GM18502 (cell line): ENCODE measurements around the gene ITIH5.
"Not testable (repeated sequence)": the region's sequence is repeated elsewhere in the genome, so short reads cannot be mapped to it uniquely, and the experiment has no call there.

Experiments
- ATAC-seq: cut with Tn5 transposase; IDR thresholded peaks from one replicate; pipeline ENCODE4 v1.9.1; 2021; ENCODE audit warnings: mild to moderate bottlenecking; ENCODE audit not compliant: unreplicated experiment, poor library complexity

Gene ITIH5

DNA sequence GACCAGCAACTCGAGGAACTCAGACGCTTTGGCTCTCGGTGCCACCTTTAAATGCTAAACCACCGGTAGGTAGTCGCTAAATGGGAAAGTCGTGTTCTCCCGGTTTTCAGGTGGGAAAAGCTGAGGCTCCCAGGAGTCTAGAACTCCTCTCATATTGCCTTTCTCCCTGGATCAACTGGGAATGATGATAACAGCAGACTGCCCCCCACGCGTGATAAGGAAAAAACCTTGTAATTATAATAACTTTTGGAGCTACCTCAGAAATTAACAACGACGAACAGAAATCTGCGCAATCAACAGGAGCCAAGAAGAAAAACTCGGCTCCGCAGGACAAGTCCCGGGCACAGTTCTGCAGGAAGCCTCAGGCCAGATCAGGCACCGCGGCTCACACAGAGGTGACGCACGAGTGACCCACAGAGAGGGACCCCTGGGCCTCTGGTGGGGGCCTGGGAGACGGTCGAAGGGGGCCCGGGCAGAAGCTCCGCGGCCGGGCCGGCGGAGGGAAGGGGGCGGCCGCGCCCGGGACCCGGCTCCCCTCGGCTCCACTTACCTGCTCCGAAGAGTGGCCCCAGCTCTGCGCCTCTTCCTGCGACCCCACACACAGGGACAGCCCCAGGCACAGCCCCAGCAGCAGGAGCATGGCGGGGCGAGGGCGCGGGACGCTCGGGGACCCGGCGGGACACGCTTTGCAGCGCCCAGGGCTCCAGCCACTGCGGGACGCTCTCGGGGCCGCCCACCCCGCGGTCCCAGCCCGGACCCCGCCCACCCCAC lies at the start of gene ITIH5:
Gene ITIH5, minus strand, starts transcription at position 714 of the 771 bp plus-strand sequence. Its CDS starts 74 bp downstream, at position 640.
- ATAC-seq: no peak

DNA sequence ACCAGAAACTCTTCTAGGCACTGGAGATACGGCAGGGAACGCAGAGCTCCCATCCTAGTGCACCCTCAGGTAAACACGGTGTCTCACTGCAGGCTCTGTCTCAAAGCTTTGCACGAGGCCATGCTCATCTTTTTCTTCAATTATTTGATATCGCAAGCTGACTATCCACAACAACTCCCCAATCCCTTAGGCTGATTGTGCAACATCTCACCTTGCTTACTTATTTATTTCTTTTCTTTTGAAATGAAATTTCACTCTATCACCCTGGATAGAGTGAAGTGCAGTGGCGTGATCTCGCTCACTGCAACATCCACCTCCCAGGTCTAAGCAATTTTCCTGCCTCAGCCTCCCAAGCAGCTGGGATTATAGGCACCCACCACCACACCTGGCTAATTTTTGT lies 48.7 kb upstream of the ITIH5 start:
- no peak for ATAC-seq

DNA sequence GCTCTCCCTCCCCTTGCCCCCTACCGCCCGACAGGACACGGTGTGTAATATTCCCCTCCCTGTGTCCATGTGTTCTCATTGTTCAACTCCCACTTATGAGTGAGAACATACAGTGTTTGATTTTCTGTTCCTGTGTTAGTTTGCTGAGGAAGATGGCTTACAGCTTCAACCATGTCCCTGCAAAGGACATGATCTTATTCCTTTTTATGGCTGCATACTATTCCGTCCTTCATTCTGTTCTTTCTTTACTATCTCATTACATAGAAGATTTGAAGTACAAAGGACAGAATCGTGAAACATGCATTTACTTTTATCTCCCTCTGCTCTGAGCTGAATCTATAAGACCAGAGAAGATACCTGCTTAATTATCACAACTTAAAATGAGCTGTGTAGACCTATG lies 44.3 kb upstream of the ITIH5 start:
- not testable (repeated sequence) for ATAC-seq

DNA sequence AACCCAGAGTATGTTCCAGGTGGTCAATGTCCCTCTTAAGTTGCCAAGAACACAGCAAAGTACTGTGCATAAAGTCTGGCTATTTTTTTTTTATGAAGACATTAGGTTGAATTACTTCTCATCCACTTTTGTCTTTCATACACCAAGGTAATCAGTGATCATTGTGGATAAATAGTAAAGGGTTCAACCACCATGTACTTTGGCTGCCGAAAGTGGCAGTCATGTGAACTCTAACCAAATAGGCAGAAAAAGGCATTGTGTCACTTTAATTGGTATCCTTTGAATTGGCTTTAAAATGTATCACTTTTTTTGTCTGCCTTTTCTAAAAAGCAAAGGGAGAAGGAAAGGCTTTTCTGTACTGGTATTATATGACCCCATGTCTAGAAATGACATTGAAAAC lies 43.7 kb upstream of the ITIH5 start:
- ATAC-seq: no peak

DNA sequence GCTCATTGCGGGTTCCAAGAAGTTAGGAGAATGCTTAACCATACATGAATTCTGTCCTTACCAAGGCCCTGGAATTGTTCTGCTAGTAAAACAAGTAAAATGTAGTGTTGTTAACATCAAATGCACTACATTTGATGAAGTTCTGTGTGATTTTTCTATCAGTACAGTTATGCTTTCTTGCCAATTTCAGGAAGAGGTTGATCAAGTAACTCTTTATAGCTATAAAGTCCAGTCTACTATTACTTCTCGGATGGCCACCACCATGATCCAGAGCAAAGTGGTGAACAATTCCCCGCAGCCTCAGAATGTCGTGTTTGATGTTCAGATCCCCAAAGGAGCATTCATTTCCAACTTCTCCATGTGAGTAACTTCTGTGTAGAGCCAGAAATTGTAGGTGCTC lies 42.1 kb upstream of the ITIH5 start:
- ATAC-seq: no peak

DNA sequence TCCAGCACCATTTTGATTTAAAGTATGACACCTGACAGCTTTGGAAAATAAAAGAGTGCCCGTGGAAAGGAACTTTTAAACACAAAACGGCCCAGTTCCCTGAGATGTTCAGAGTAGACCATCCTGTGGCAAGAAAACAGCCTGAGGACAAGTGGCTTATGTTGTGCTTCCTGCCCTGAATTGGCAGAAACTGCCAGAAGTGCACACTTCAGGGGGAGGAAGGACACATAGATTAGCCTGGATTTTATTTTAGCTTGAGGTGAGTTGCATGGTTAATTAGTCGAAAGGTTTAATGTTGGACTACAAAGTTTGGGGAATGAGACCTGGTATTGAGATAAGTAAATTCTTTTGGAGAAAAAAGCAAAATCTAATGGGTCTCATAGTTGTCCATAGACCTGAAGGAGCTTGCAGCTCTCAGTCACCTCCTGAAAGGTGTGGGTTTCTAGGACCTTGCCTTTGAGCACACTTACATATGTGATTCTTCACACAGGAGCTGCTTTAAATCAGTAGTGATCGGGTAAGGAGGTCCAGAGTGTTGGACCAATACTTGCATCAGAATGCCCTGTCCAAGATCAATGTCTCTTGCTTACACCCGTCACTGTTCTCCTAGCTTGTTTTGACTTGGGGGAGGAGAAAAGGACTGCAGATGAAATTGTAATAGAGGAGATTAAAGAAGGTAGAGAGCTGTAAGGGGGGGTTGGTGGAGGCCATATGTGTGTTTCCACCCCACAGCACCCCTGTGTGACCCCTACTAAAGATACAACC lies 41.3 kb upstream of the ITIH5 start:
- ATAC-seq: no peak

DNA sequence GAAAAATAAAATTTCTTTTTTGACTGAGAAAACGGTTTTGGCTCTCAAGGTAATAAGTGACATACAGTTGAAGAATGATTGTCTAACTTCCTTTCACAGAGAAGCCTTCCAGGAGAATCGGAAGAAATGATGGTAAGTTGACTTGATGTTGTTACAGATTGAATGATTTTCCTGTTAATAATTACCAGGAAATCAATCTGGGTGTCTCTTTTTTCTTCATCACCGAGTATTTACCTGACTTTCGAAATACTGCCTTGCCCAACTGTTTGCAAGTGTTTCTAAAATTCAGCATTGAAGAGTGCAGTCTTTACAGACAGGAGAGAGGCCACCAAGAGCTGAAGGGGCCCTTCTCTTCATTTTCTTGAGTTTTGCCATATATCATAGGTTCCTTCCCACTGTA lies 40.3 kb upstream of the ITIH5 start:
- no peak for ATAC-seq

DNA sequence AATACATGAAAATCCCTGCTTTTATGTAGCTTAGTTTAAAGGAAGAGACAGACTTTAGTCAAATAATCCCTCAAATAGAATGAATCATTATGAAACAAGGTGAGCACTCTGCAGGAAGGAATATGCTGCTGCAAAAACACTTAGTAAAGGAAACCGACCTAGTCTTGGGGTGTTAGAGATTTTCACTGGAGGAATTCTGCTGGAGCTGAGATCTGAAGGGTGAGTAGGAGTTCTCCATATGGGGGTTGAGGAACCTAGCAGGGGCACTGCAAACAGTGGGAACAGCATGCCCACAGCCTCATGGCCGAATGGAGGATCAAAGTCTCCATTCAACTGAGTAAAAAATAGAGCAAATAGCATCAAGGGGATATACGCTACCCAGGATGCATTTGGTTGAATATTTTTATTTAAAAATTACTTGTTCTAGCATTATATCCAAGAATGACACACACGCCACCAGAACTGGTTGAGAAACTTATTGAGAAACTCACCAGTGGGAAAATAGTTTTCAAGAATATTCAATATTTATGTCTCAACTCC lies 39.8 kb upstream of the ITIH5 start:
- no peak for ATAC-seq

DNA sequence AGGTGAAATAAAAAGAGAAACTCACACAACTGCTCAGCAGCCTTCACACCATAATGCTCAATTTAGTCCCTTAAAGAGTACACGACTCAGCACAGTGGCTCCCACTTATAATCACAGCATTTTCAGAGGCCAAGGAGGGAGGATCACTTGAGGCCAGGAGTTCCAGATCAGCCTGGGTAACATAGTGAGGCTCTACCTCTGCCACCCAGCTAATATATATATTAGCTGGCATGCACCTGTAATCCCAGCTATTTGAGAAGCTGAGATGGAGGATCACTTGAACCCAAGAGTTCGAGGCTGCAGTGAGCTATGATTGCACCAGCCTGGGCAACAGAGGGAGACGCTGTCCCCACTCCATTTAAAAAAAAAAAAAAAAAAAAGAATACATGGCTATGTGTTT lies 38.6 kb upstream of the ITIH5 start:
- ATAC-seq: no peak

DNA sequence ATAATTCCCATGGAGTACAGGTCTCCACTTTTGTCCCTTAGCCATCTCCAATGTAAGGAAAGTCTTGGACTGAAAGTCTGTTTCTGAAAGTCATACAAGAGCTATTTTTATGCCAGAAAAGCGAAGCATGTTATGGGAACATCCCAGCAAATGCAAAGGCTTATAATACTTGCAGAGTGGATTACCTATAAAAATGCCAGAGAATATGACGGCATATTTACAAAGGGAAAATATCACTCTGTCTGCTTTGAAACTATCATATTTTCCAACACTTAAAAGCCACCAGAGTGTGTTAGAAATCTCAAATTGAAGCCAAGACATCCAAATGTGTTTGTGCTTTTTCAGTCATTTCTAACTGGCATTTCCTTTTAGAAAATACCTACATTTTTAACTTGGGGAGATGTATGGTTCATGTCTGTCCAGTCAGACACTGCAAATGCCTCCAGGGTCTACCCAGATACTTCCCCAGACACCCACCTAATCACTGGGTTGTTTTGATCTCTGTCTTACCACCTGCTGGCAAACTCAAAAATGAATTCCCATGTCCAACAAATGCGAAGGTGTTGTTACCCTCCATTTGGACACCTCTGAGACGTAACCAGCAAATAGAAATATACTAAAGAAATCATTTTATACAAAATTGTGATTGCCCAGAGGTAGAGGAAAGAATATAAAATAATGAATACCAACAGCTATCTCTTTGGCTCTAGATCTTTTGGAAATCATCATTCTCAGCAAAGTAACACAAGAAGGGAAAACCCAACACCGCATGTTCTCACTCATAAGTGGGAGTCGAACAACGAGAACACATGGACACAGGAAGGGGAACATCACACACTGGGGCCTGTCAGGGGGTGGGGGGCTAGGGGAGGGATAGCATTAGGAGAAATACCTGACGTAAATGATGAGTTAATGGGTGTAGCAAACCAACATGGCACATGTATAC lies 37.6 kb upstream of the ITIH5 start:
- no peak for ATAC-seq

DNA sequence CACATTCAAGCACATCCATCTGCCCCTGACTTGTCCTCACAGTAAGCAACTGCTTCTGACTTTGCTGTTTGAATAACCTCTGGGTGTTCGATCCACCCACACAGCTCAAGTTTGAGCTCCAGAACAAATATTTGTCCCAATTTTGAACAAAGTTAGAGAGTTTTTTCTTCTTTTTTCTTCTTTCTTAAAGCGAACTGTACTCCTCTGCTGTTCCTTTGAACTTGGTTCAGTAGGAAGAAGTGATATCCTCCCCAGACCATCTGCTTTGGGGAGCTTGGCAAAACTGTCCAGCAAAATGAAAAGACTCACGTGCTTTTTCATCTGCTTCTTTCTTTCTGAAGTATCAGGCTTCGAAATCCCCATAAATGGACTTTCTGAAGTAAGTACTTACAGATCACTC lies 36.4 kb upstream of the ITIH5 start, which contains the start of gene ITIH2:
Gene ITIH2, plus strand, starts transcription at position 177 of the 400 bp plus-strand sequence. Its CDS starts 119 bp downstream, at position 296.
- no peak for ATAC-seq

DNA sequence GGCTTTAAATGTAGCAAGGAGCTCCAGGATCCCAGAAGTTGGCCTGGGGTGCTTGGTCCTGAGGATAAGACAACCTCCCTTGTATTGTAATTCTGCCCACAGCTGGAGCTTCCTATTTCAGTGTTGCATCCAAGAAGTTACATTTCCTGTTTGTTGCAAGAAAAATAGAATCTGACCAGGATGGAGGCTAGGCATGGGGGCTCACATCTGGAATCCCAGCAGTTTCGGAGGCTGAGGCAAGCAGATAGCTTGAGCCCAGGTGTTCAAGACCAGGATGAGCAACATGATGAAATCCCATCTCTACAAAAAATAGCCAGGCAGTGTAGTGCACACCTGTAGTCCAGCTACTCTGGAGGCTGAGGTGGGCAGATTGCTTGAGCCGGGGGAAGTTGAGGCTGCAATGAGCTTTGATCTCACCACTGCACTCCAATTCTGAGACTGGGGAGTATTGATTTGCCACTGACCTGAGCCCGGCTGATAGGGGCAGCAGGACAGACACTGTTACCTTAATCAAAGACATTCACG lies 35.6 kb upstream of the ITIH5 start:
- no peak for ATAC-seq

DNA sequence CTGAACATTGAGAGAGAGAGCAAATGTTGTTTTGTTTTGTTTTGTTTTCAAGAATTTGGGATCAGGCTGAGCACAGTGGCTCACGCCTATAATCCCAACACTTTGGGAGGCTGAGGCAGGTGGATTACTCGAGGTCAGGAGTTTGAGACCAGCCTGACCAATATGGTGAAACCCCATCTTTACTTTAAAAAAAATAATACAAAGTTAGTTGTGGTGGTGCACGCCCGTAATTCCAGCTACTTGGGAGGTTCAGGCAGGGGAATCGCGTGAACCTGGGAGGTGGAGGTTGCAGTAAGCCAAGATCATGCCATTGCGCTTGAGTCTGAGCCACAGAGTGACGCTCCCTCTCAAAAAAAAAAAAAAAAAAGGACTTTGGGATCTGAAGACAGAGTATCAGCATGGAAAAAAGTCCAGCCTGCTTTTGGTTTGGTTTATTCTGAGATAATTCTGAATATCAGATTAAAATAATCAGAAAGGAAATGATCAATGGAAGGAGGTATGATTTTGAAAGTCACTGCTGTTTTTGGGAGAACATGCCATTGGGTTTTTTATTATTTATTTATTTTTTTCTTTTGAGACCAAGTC lies 34.5 kb upstream of the ITIH5 start:
- ATAC-seq: no peak

DNA sequence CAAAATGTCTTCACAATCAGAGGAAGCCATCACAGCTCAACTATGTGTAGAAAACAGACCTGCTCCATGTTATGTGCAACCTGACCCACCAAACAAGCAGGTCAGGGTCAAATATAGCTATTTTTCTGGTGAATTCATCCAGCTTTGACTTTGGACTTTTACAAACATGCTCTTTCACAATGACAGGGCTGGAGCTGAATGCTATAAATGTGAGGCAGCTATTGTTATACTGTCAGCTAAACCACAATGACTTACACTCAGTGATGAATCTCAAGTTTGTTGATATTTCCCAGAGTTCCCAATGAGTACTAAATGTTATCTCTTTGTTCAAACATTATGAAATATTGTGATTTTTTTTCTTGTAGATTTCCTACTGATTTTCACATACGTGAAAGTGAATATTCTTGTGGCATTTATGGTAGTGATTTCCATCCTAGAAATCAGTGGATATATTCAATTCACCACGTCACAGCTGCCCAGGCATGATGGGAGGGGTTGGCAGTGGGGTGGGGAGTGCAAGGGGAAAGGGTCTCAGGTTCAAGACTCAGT lies 33.9 kb upstream of the ITIH5 start:
- no peak for ATAC-seq

DNA sequence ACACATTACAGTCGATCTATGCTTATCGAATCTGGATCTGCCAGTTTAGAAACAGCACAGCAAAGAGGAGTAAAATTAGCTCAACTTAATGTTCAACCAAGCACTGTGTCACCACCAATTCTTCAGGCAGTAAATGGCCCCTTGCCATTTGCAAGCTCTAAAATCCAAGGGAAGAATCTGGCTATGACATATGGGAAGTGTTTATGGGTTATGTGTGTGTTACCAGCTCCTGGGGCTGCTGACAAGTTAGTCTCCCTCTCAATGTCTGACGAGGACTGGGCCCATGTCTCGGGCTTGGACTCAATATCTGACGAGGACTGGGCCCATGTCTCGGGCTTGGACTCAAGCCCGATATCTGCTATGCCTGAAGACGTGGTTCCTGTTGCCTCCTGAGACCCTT lies 30.7 kb upstream of the ITIH5 start:
- no peak for ATAC-seq

DNA sequence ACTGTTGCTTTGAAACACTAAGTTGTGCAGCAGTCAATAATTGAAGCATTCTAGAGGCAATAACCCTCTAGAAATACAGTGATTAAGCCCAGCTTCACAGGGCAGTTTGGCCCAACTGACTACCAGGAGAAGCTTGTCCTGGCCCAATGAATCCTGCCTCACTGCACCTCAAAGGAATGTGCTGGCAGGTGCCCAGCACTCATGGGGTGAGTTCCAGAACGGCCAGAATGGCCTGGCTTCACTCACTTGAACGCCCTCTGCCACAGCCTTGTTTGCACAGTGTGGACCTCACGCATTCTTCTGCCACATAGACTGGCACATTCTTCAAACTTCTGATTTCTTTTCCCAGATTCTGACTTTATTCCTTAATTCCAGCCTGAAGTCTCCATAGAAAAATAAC lies 29.8 kb upstream of the ITIH5 start:
- no peak for ATAC-seq

DNA sequence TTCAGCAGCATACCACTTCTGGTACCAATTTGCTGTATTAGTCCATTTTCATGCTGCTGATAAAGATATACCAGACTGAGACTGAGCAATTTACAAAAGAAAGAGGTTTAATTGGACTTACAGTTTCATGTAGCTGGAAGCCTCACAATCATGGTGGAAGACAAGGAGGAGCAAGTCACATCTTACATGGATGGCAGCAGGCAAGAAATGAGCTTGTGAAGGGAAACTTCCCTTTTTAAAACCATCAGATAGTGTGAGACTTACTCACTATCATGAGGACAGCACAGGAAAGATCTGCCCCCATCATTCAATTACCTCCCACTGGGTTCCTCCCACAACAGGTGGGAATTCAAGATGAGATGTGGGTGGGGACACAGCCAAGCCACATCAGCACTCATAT lies 26.4 kb upstream of the ITIH5 start:
- ATAC-seq: not testable (repeated sequence)

DNA sequence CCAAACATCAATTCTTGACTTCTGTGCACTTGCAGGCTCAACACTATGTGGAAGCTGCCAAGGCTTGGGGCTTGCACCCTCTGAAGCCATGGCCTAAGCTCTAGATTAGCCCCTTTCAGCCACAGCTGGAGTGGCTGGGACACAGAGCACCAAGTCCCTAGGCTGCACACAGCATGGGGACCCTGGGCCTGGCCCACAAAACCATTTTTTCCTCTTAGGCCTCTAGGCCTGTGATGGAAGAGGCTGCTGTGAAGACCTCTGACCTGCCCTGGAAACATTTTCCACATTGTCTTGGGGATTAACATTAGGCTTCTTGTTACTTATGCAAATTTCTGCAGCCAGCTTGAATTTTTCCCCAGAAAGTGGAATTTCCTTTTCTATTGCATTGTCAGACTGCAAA lies 25.6 kb upstream of the ITIH5 start:
- ATAC-seq: not testable (repeated sequence)

DNA sequence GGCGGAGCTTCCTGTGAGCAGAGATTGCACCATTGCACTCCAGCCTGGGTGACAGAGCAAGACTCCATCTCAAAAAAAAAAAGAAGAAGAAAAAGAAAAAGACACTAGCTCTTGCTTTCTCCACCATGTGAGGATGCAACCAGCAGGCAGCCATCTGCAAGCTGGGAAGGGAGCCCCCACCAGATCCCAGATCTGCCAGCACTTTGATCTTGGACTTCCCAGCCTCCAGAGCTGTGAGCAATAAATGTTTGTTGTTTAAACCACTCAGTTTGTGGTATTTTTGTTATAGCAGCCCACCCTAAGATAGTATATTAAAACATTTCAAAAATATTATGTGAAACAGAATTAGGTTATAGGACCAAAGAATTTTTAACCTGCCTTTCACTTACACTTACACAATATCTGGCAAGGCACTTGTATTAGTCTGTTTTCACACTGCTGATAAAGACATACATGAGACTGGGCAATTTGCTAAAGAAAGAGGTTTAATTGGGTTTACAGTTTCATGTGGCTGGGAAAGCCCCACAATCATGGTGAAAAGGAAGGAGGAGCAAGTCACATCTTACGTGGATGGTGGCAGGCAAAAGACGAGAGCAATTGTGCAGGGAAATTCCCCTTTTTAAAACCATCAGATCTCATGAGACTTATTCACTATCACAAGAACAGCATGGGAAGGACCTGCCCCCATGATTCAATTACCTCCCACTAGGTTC lies 24.3 kb upstream of the ITIH5 start:
- ATAC-seq: not testable (repeated sequence)
